Fibroblast of pulmonary artery (primary cell): ENCODE measurements around the gene TMEFF1.

Source experiments
- DNase-seq: peaks from one replicate; pipeline ENCODE4 v3.0.0-alpha.2; 2010; ENCODE audit warnings: low read depth
- H3K4me3 ChIP-seq: replicated peaks from 2 replicates; pipeline ENCODE4 v1.5.1; 2011; ENCODE audit warnings: low read depth, mild to moderate bottlenecking, control low read depth, low read length, moderate library complexity
- TF ChIP-seq, protein P1 (sequence below): IDR thresholded peaks from 2 replicates; pipeline ENCODE4 v1.5.1; 2011; ENCODE audit warnings: mild to moderate bottlenecking, control low read depth, low read length, inconsistent platforms; ENCODE audit errors: missing control alignments

The TMEFF1 gene

DNA sequence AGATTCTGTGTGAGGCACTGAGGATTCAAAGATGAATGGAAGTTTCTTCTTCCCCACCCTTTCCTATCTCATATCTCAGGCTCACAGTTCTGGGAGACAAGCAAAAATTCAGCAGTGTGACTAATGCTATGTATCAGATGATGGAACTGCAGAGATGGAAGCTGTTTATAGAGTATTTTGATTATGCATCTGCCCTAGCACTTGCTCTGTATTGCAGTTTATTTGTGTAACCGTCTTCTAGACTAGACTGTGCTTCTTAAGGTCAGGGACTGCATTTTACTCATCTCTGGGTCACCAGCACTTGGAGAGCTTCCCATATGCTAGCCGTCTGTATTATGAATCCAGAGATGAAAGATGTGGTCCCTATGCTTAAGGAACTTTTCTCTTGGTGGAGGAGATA is 117.5 kb downstream of the TMEFF1 start:
- peak; percentile 26 for DNase-seq
- TF ChIP-seq, protein P1, sequence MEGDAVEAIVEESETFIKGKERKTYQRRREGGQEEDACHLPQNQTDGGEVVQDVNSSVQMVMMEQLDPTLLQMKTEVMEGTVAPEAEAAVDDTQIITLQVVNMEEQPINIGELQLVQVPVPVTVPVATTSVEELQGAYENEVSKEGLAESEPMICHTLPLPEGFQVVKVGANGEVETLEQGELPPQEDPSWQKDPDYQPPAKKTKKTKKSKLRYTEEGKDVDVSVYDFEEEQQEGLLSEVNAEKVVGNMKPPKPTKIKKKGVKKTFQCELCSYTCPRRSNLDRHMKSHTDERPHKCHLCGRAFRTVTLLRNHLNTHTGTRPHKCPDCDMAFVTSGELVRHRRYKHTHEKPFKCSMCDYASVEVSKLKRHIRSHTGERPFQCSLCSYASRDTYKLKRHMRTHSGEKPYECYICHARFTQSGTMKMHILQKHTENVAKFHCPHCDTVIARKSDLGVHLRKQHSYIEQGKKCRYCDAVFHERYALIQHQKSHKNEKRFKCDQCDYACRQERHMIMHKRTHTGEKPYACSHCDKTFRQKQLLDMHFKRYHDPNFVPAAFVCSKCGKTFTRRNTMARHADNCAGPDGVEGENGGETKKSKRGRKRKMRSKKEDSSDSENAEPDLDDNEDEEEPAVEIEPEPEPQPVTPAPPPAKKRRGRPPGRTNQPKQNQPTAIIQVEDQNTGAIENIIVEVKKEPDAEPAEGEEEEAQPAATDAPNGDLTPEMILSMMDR: no peak
- H3K4me3 ChIP-seq: no peak overlapping the region

DNA sequence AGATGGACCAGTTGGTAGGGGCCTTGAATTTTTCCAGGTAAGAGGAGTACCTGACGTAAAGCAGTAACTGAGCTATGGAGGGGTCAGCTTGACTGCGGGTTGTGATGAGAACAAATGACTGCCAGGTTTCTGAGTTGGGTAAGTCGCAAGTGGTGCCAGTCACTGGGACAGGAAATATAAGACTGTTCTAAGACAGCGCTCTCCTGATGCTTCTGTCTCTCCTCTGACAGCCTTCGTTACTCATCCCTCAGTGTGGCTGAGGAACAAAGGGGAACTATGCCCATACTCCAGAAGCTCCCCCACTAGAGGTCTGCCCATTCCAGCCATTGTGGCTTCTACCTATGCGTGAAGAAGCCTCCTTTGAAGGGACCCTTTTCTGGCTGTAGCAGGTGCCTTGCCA is 118.2 kb downstream of the TMEFF1 start:
- H3K4me3 ChIP-seq: no peak overlapping the region
- no peak for DNase-seq
- TF ChIP-seq, protein P1: no peak

DNA sequence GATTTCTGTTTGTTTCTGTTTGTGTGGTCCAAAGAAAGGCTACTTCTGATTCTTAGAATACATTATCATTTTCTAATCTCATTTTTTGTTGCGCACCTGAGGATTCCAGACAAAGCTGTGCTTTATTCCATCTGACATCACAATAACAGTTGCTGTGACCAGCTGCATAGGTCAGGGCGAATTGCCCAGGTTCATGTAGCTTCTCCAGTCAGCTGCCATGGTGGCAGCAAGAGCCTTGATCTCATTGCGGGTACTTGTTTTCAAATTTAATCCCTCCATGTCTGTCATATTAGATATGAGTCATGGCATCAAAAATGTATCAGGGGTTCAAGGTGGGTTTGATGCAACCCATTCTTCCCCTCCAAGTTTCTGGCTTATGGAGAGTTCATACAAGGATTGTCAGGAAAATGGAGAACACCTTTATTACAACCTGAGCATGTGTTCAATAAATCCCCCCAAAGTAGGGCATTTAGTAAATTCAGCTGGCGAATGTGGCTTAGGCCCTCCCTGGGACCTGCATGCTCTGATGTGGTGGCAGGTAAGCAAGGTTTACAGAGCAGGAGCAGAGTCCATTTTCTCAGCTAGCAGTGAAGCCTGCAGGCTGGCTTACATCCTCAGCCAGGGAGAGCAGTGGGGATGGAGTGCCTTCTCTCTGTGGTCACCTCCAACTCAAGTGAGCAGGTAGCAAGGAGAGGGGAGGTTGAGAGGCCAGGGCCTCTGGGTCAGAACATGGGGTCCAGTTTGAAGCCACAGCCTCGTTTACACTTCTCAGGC is 118.9 kb downstream of the TMEFF1 start:
- H3K4me3 ChIP-seq: no peak overlapping the region
- DNase-seq: no peak
- TF ChIP-seq, protein P1: no peak

DNA sequence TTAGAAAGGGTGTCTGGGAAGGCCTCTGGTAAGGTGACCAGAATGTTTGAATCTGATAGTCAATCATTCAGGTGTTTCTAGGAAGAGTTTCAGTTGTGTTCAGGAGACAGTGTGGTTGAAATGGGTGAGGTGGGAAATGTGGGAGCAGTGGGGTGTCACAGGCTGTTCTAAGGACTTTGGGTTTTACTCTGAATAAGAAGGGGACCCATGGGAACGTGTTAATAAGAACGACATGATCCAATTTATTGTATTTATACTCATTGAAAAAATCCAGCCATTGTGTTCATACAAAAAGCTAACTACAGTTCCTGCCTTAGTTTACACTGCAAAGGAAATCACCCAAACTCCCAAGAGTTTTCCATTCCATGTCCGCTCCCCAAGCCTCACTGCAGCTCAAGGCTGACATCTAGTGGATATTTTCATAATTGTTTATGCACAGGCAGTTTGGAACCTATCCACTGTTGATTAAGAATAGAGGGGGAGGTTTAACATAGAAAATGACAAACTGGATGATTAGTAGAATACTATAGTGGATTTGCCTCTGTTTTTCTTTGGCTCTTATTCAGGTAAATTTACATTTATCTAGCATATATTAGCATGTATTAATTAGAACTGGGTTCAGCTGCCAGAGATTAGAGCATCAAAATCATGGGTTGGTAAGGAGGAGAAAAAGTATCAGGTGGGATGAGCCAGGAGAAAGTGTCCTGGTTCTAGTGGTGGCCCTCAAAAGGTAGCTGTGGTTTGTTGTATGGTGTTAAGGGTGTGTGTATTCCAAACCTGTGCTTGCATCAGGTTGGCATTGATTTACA is 122.6 kb downstream of the TMEFF1 start:
- TF ChIP-seq, protein P1: peak; percentile 84
- DNase-seq: peak; percentile 79

DNA sequence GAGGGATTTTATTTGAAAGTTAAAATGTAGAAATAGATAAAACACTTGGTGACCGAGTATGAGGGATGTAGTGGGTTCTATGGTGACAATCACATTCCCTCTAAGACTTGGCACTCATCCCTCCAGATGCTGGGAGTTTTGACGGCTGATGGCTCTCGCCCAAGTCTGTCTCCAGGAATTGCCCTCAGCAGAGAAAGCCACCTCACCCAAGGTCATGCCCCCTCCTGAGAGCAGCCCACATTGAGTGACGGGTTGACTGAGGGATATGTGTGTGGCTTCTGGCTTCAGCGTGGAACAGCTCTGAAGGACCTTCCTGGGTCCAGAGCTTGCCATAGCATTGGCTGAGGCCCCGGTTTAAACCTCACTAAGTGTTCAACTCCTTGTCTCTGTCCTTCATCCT is 124.3 kb downstream of the TMEFF1 start:
- TF ChIP-seq, protein P1: no peak
- H3K4me3 ChIP-seq: no peak overlapping the region
- DNase-seq: no peak

More for the DNA sequence above, 122.6 kb downstream of the TMEFF1 start:
- no peak overlapping the region for H3K4me3 ChIP-seq

DNA sequence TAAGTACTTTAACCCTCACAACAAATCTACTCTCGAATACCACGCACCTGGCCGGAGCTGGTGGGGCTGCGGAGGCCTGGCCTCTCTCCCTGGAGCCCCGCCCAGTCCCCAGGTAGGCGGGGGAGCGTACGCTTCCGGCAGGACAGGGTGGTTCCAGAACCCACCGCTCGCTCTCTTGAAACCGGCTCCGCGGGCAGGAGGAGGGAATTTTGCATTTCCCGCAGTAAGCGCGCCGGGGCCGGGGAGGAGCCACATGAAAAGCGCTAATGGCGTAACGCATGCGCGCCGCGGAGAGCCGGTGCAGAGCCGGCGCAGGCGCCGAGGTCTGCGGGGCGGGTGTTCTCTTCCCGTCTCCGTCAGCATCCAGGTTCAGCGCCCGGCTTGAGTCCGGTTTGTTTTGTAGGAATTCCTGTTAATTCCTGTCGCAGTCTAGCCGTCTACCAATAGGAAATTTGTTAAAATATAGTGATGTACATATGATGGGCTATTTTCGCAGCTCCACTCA is 125.7 kb downstream of the TMEFF1 start:
- peak; percentile 79 for DNase-seq
- TF ChIP-seq, protein P1: no peak
- H3K4me3 ChIP-seq: peak overlapping the region; percentile 54
